Osteocyte (in vitro differentiated cells): ENCODE measurements around the gene DHX29. TPM values are rescaled to one million over a fixed set of nuclear protein-coding genes. Genes with fewer than 3 reads are reported as not detected.
A peak's percentile ranks its signal among the peaks of the same experiment; 100 is the strongest.
"Not testable (repeated sequence)": the region's sequence is repeated elsewhere in the genome, so short reads cannot be mapped to it uniquely, and the experiment has no call there.

ENCODE experiments used
- DNase-seq: peaks from one replicate; pipeline ENCODE4 v3.0.0; 2021; ENCODE audit warnings: mixed read lengths; ENCODE audit not compliant: unreplicated experiment; ENCODE audit errors: extremely low spot score
- H3K27ac Mint-ChIP-seq: one replicate; pipeline ENCODE4 v1.8.0; 2021; ENCODE audit warnings: mild to moderate bottlenecking, mixed read lengths; ENCODE audit not compliant: unreplicated experiment
- H3K27me3 Mint-ChIP-seq: one replicate; pipeline ENCODE4 v1.8.0; 2021; ENCODE audit warnings: mixed read lengths; ENCODE audit not compliant: unreplicated experiment
- H3K36me3 Mint-ChIP-seq: one replicate; pipeline ENCODE4 v1.8.0; 2021; ENCODE audit warnings: mixed read lengths; ENCODE audit not compliant: unreplicated experiment
- H3K4me1 Mint-ChIP-seq: one replicate; pipeline ENCODE4 v1.8.0; 2021; ENCODE audit warnings: mixed read lengths; ENCODE audit not compliant: unreplicated experiment
- H3K4me3 Mint-ChIP-seq: one replicate; pipeline ENCODE4 v1.8.0; 2021; ENCODE audit warnings: mild to moderate bottlenecking, moderate library complexity, mixed read lengths; ENCODE audit not compliant: unreplicated experiment
- H3K9me3 Mint-ChIP-seq: one replicate; pipeline ENCODE4 v1.8.0; 2021; ENCODE audit warnings: mixed read lengths; ENCODE audit not compliant: unreplicated experiment
- total RNA-seq: library from RNA; stranded (reverse); gene quantifications from 2 replicates; pipeline ENCODE4 v1.2.1, GENCODE V29; 2021
- TF ChIP-seq, protein P1 (sequence below): fragments of 200-600 bp; sonication (generic); IDR thresholded peaks from 2 replicates; pipeline ENCODE4 v1.5.0; 2021; ENCODE audit warnings: antibody characterized with exemption, mild to moderate bottlenecking, moderate library complexity

Gene DHX29
- total RNA-seq, 1 donor from 2014 or later: 23.1 TPM

DNA sequence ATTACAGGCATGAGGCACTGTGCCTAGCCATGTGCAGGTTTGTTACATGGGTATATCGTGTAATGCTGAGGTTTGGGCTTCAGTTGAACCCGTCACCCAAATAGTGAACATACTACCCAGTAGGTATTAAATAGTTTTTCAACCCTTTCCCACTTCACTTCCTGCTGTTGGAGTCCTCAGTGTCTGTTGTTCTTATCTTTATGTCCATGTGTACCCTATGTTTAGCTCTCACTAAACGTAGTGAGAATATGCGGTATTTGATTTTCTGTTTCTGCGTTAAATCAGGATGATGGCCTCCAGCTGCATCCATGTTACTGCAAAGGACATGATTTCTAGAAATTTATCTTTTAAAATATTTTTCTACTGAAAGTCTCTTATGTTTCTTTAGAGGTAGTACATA, 18.1 kb upstream of the DHX29 start:
- no peaks in the 10 kb centered on the region for H3K9me3 Mint-ChIP-seq
- no peak for DNase-seq
- peaks cover 27% of the 10 kb centered on the region for H3K36me3 Mint-ChIP-seq
- no peak overlapping the region for H3K4me3 Mint-ChIP-seq
- peaks cover 5% of the 10 kb centered on the region for H3K4me1 Mint-ChIP-seq
- no peaks in the 10 kb centered on the region for H3K27me3 Mint-ChIP-seq
- no peak overlapping the region for H3K27ac Mint-ChIP-seq
- TF ChIP-seq, protein P1, sequence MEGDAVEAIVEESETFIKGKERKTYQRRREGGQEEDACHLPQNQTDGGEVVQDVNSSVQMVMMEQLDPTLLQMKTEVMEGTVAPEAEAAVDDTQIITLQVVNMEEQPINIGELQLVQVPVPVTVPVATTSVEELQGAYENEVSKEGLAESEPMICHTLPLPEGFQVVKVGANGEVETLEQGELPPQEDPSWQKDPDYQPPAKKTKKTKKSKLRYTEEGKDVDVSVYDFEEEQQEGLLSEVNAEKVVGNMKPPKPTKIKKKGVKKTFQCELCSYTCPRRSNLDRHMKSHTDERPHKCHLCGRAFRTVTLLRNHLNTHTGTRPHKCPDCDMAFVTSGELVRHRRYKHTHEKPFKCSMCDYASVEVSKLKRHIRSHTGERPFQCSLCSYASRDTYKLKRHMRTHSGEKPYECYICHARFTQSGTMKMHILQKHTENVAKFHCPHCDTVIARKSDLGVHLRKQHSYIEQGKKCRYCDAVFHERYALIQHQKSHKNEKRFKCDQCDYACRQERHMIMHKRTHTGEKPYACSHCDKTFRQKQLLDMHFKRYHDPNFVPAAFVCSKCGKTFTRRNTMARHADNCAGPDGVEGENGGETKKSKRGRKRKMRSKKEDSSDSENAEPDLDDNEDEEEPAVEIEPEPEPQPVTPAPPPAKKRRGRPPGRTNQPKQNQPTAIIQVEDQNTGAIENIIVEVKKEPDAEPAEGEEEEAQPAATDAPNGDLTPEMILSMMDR: no peak

DNA sequence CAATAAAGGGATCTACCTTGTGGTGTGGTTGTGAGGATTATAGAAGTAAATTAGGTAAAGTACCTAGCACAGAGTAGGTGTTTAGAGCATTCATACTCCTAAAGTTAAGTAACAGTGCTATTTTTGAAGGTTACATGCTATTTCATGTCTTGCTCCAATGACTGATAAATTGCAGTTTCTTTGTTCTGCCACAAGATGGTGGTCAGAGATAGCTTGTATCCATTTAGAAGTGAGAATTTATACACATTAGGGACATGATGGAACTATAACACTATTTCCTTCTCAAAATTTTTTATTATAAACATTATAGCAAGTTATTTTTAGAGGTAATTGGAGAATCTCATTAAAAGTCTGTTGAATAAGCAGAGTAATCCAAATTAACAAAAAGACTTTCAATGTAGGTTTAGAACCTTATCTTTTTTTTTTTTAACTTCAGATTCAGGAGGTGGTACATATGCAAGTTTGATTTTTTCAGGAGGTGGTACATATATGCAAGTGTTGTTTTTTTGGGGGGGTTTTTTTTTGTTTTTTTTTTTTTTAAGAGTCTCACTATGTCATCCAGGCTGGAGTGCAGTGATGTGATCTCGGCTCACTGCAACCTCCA, 17.4 kb upstream of the DHX29 start:
- Mint-ChIP-seq H3K9me3 (no peaks in the 10 kb centered on the region), H3K27ac (no peak overlapping the region), H3K36me3 (peaks cover 22% of the 10 kb centered on the region), H3K4me1 (peaks cover 8% of the 10 kb centered on the region), H3K4me3 (no peak overlapping the region), H3K27me3 (no peaks in the 10 kb centered on the region)
- TF ChIP-seq, protein P1: peak; percentile 71
- no peak for DNase-seq

DNA sequence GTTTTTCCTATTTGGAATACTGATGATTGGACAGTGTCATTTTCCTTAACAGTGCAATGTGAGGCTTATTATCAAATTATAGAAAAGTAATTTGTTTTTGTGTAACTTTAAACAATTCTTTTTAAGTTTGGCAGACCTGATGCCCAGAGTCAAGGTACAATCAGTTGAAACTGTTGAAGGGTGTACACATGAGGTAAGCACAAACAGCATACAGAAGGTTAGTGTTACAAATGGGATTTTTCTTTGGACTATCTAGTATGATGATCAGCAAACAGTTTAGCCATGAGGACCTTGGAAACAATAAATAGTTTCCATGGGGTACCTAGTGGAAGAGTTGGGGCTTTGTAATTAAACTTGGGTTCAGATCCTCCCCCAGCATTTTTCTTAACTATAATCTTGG, 16.5 kb upstream of the DHX29 start:
- TF ChIP-seq, protein P1: no peak
- Mint-ChIP-seq H3K4me1 (peaks cover 11% of the 10 kb centered on the region), H3K27me3 (no peaks in the 10 kb centered on the region), H3K36me3 (peaks cover 15% of the 10 kb centered on the region), H3K9me3 (no peaks in the 10 kb centered on the region), H3K27ac (no peak overlapping the region), H3K4me3 (no peak overlapping the region)
- no peak for DNase-seq

DNA sequence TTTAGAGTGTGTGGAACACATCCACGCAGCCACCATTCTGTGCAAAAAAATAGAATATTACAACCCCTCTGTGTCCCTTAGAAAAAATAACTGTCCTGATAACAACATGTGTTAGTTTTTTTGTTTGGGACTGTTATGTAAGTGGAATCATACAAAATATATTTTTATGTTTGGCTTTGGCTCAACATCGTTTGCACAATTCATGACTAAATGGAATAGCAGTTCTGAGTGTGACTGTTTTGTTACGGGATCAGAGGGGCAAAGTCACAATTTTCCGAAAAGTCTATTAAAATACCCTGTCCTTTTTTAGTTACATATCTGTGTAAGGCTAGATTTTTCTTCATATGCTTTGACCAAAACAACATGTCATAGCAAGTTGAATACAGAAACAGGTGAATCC, 13.1 kb upstream of the DHX29 start:
- no peak overlapping the region for H3K4me3 Mint-ChIP-seq
- no peak overlapping the region for H3K27ac Mint-ChIP-seq
- H3K9me3 Mint-ChIP-seq: peaks cover 7% of the 10 kb centered on the region
- TF ChIP-seq, protein P1: no peak
- no peaks in the 10 kb centered on the region for H3K27me3 Mint-ChIP-seq
- peaks cover 11% of the 10 kb centered on the region for H3K4me1 Mint-ChIP-seq
- peaks cover 14% of the 10 kb centered on the region for H3K36me3 Mint-ChIP-seq
- no peak for DNase-seq

DNA sequence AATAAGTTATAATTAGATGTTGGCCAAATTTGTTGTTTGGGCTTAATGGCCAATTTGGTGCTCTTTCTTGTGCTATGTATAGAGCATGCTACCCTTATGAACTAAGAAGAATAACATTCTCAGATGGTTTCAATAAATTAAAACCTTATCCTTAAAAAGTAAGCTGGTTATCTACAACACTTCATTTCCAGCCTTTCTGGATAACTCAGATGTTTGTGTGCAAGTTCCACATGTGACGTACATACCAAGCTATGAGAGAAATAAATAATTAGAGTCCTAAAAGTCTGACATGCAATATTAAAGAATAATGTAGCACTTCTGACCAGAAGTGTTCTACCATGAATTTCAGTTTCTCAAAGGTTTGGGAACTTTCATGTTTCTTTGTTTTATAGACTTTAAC, 12.0 kb upstream of the DHX29 start:
- DNase-seq: no peak
- TF ChIP-seq, protein P1: no peak
- Mint-ChIP-seq H3K4me3 (no peak overlapping the region), H3K27ac (no peak overlapping the region), H3K36me3 (peaks cover 16% of the 10 kb centered on the region), H3K4me1 (peaks cover 11% of the 10 kb centered on the region), H3K9me3 (peaks cover 7% of the 10 kb centered on the region), H3K27me3 (no peaks in the 10 kb centered on the region)

DNA sequence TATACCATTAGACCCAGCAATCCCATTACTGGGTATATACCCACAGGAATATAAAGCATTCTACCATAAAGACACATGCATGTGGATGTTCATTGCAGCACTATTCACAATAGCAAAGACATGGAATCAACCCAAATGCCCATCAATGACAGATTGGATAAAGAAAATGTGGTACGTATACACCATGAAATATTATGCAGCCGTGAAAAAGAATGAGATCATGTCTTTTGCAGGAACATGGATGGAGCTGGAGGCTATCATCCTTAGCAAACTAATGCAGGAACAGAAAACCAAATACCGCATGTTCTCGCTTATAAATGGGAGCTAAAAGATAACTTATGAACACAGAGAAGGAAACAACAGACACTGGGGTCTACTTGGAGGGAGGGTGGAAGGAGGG, 10.7 kb upstream of the DHX29 start:
- Mint-ChIP-seq H3K4me1 (peaks cover 16% of the 10 kb centered on the region), H3K36me3 (peaks cover 16% of the 10 kb centered on the region)
- not testable (repeated sequence) for H3K9me3 Mint-ChIP-seq, H3K27ac Mint-ChIP-seq, DNase-seq, H3K27me3 Mint-ChIP-seq, H3K4me3 Mint-ChIP-seq
